Measurements from ENCODE around the gene DIAPH2.

- TF ChIP-seq, protein P1, sequence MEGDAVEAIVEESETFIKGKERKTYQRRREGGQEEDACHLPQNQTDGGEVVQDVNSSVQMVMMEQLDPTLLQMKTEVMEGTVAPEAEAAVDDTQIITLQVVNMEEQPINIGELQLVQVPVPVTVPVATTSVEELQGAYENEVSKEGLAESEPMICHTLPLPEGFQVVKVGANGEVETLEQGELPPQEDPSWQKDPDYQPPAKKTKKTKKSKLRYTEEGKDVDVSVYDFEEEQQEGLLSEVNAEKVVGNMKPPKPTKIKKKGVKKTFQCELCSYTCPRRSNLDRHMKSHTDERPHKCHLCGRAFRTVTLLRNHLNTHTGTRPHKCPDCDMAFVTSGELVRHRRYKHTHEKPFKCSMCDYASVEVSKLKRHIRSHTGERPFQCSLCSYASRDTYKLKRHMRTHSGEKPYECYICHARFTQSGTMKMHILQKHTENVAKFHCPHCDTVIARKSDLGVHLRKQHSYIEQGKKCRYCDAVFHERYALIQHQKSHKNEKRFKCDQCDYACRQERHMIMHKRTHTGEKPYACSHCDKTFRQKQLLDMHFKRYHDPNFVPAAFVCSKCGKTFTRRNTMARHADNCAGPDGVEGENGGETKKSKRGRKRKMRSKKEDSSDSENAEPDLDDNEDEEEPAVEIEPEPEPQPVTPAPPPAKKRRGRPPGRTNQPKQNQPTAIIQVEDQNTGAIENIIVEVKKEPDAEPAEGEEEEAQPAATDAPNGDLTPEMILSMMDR (IDR thresholded peaks at IDR 0.05 in 2 of 3, conservative IDR thresholded peaks at IDR 0.05 in 1 of 3; ENCODE audit: borderline replicate concordance in 1 of 3, insufficient read depth in 1 of 3, low read depth in 2 of 3, low read length in 2 of 3): no peak
- TF ChIP-seq, protein P2, sequence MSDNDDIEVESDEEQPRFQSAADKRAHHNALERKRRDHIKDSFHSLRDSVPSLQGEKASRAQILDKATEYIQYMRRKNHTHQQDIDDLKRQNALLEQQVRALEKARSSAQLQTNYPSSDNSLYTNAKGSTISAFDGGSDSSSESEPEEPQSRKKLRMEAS (IDR thresholded peaks at IDR 0.05): no peak
- TF ChIP-seq JUND (IDR thresholded peaks at IDR 0.05) (no peak), SRF (IDR thresholded peaks at IDR 0.05; ENCODE audit: low read depth) (no peak), YY1 (IDR thresholded peaks at IDR 0.05; ENCODE audit: extremely low read depth, insufficient replicate concordance, low read depth, low read length) (no peak), POLR2A (IDR thresholded peaks at IDR 0.05; ENCODE audit: borderline replicate concordance, extremely low read depth, insufficient read depth, insufficient read length) (no peak), ZFX (IDR thresholded peaks at IDR 0.05) (no peak), POLR2AphosphoS5 (IDR thresholded peaks at IDR 0.05; ENCODE audit: low read depth, low read length) (no peak), ZNF274 (IDR thresholded peaks at IDR 0.05; ENCODE audit: low read depth, low read length) (no peak), REST (IDR thresholded peaks at IDR 0.05; ENCODE audit: low read depth) (no peak), ATF3 (IDR thresholded peaks at IDR 0.05) (no peak)
Measured at GRCh38 chrX:97295954-97296353, 611.3 kb downstream of the DIAPH2 start.

All from HCT116 (cell line).